Measurements from ENCODE around the gene DNAAF1. TPM values are rescaled to one million over a fixed set of nuclear protein-coding genes. Genes with fewer than 3 reads are reported as not detected.
"Not testable (repeated sequence)": the region's sequence is repeated elsewhere in the genome, so short reads cannot be mapped to it uniquely, and the experiment has no call there.

The DNAAF1 gene
- total RNA-seq, 1 experiment from 2014 or later, result 0.07 TPM

GRCh38 chr16:84199097-84199496 lies 54.0 kb downstream of the DNAAF1 start:
- TF ChIP-seq, protein P1, sequence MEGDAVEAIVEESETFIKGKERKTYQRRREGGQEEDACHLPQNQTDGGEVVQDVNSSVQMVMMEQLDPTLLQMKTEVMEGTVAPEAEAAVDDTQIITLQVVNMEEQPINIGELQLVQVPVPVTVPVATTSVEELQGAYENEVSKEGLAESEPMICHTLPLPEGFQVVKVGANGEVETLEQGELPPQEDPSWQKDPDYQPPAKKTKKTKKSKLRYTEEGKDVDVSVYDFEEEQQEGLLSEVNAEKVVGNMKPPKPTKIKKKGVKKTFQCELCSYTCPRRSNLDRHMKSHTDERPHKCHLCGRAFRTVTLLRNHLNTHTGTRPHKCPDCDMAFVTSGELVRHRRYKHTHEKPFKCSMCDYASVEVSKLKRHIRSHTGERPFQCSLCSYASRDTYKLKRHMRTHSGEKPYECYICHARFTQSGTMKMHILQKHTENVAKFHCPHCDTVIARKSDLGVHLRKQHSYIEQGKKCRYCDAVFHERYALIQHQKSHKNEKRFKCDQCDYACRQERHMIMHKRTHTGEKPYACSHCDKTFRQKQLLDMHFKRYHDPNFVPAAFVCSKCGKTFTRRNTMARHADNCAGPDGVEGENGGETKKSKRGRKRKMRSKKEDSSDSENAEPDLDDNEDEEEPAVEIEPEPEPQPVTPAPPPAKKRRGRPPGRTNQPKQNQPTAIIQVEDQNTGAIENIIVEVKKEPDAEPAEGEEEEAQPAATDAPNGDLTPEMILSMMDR (IDR thresholded peaks at IDR 0.05; ENCODE audit: insufficient read depth in 1 of 2, low read depth in 1 of 2, low read length in 1 of 2, severe bottlenecking in 1 of 2, unreplicated experiment in 1 of 2), result no peak
- H3K4me3 ChIP-seq (ENCODE audit: low read depth, low read length), result no peak overlapping the region
- ChIA-PET CTCF (no interaction called here), POLR2A (no interaction called here)
- H3K27me3 ChIP-seq (replicated peaks; ENCODE audit: control insufficient read depth, insufficient read depth, low read length), result no peaks in the 10 kb centered on the region
- H3K4me1 ChIP-seq, result no peaks in the 10 kb centered on the region
- no peaks in the 10 kb centered on the region for H3K36me3 ChIP-seq (ENCODE audit: control insufficient read depth, insufficient read depth, low read length)
- H3K27ac Mint-ChIP-seq (ENCODE audit: unreplicated experiment), result no peak overlapping the region
- intact Hi-C loops (cut with micrococcal nuclease; ENCODE audit: unreplicated experiment), result no loop called here
- no peaks in the 10 kb centered on the region for H3K27me3 Mint-ChIP-seq (ENCODE audit: insufficient read depth, unreplicated experiment)
- no peaks in the 10 kb centered on the region for H3K36me3 Mint-ChIP-seq (ENCODE audit: insufficient read depth, unreplicated experiment)
- BruUV-seq (replicated peaks), result no TSS peak
- H3K9me3 ChIP-seq, result no peaks in the 10 kb centered on the region
- no peaks in the 10 kb centered on the region for H3K4me1 Mint-ChIP-seq (ENCODE audit: low read depth, unreplicated experiment)
- no peak for DNase-seq
- no peaks in the 10 kb centered on the region for H3K9me3 Mint-ChIP-seq (ENCODE audit: unreplicated experiment)
- no peak overlapping the region for H3K4me3 Mint-ChIP-seq (ENCODE audit: unreplicated experiment)

GRCh38 chr16:84199861-84200260 lies 54.8 kb downstream of the DNAAF1 start:
- Mint-ChIP-seq H3K36me3 (ENCODE audit: insufficient read depth, unreplicated experiment) (no peaks in the 10 kb centered on the region), H3K4me3 (ENCODE audit: unreplicated experiment) (no peak overlapping the region), H3K27me3 (ENCODE audit: insufficient read depth, unreplicated experiment) (no peaks in the 10 kb centered on the region), H3K27ac (ENCODE audit: unreplicated experiment) (no peak overlapping the region), H3K9me3 (ENCODE audit: unreplicated experiment) (no peaks in the 10 kb centered on the region), H3K4me1 (ENCODE audit: low read depth, unreplicated experiment) (no peaks in the 10 kb centered on the region)
- ChIA-PET POLR2A (no interaction called here), CTCF (no interaction called here)
- BruUV-seq (replicated peaks), result no TSS peak
- intact Hi-C loops (cut with micrococcal nuclease; ENCODE audit: unreplicated experiment), result no loop called here
- no peak for DNase-seq
- Histone ChIP-seq H3K36me3 (ENCODE audit: control insufficient read depth, insufficient read depth, low read length) (no peaks in the 10 kb centered on the region), H3K27me3 (replicated peaks; ENCODE audit: control insufficient read depth, insufficient read depth, low read length) (no peaks in the 10 kb centered on the region), H3K9me3 (no peaks in the 10 kb centered on the region), H3K4me3 (ENCODE audit: low read depth, low read length) (no peak overlapping the region), H3K4me1 (no peaks in the 10 kb centered on the region)
- TF ChIP-seq, protein P1 (IDR thresholded peaks at IDR 0.05; ENCODE audit: insufficient read depth in 1 of 2, low read depth in 1 of 2, low read length in 1 of 2, severe bottlenecking in 1 of 2, unreplicated experiment in 1 of 2), result no peak

DNA sequence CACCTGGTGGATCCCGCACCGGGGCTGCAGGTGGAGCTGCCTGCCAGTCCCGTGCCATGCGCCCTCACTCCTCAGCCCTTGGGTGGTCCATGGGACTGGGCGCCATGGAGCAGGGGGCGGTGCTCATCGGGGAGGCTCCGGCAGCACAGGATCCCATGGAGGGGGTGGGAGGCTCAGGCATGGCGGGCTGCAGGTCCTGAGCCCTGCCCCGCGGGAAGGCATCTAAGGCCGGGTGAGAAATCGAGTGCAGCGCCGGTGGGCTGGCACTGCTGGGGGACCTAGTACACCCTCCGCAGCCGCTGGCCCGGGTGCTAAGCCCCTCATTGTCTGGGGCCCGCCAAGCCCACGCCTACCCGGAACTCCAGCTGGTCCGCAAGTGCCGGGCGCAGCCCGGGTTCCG lies 59.4 kb downstream of the DNAAF1 start:
- H3K9me3 Mint-ChIP-seq (ENCODE audit: unreplicated experiment); H3K4me1 Mint-ChIP-seq (ENCODE audit: low read depth, unreplicated experiment); H3K4me3 Mint-ChIP-seq (ENCODE audit: unreplicated experiment); H3K4me1 ChIP-seq; DNase-seq; H3K27me3 ChIP-seq (replicated peaks; ENCODE audit: control insufficient read depth, insufficient read depth, low read length); H3K36me3 Mint-ChIP-seq (ENCODE audit: insufficient read depth, unreplicated experiment); H3K9me3 ChIP-seq; BruUV-seq (replicated peaks); H3K27ac Mint-ChIP-seq (ENCODE audit: unreplicated experiment); H3K4me3 ChIP-seq (ENCODE audit: low read depth, low read length); intact Hi-C loops (cut with micrococcal nuclease; ENCODE audit: unreplicated experiment); H3K27me3 Mint-ChIP-seq (ENCODE audit: insufficient read depth, unreplicated experiment); POLR2A ChIA-PET; H3K36me3 ChIP-seq (ENCODE audit: control insufficient read depth, insufficient read depth, low read length): not testable (repeated sequence)
- CTCF ChIA-PET, result interaction anchor here (2.0 kb wide), 1 partner anchor 18 kb away, joined by 9 read pairs; the partner anchor contains the start of gene TAF1C

DNA sequence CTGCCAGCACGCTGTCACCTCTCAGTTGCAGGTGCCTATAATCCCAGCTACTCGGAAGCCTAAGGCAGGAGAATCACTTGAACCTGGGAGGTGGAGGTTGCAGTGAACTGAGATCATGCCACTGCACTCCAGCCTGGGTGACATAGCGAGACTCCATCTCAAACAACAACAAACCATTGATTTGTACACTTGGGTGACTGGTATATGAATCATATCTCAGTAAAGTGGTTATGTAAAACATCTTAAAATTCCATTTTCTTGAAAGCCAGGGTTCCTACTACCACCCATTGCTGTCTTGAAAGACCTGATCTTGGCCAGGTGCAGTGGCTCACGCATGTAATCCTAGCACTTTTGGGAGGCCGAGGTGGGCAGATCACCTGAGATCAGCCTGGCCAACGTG lies 60.0 kb downstream of the DNAAF1 start:
- H3K4me1 Mint-ChIP-seq (ENCODE audit: low read depth, unreplicated experiment); POLR2A ChIA-PET; H3K27ac Mint-ChIP-seq (ENCODE audit: unreplicated experiment); H3K36me3 Mint-ChIP-seq (ENCODE audit: insufficient read depth, unreplicated experiment); H3K36me3 ChIP-seq (ENCODE audit: control insufficient read depth, insufficient read depth, low read length); CTCF ChIA-PET; H3K9me3 Mint-ChIP-seq (ENCODE audit: unreplicated experiment); DNase-seq; H3K27me3 ChIP-seq (replicated peaks; ENCODE audit: control insufficient read depth, insufficient read depth, low read length); H3K4me3 ChIP-seq (ENCODE audit: low read depth, low read length); BruUV-seq (replicated peaks); intact Hi-C loops (cut with micrococcal nuclease; ENCODE audit: unreplicated experiment); H3K9me3 ChIP-seq; H3K27me3 Mint-ChIP-seq (ENCODE audit: insufficient read depth, unreplicated experiment); H3K4me3 Mint-ChIP-seq (ENCODE audit: unreplicated experiment); H3K4me1 ChIP-seq: not testable (repeated sequence)

All from Caco-2 (cell line).